Endometrium (tissue), 2 donors: ENCODE data around the gene AGXT.

Experiments
- FAIRE-seq: peaks from 2 replicates; lab custom pipeline; 2012; peaks lifted over from hg19 to GRCh38; lab: Jason Lieb, UNC
- donor health status: control.
- donor health status: control.

AGXT gene

GRCh38 chr2:240899468-240899865, 30.8 kb downstream of the AGXT start:
- no peak for FAIRE-seq

- no peak for FAIRE-seq
Measured at GRCh38 chr2:240900141-240900860, 31.7 kb downstream of the AGXT start.

- no peak for FAIRE-seq
Measured at GRCh38 chr2:240901986-240902614, 33.5 kb downstream of the AGXT start.

- no peak for FAIRE-seq
Measured at GRCh38 chr2:240902615-240903041, 34.0 kb downstream of the AGXT start.

- no peak for FAIRE-seq
Measured at GRCh38 chr2:240903191-240904060, 34.8 kb downstream of the AGXT start.

- no peak for FAIRE-seq
Measured at GRCh38 chr2:240904216-240905175, 35.9 kb downstream of the AGXT start.

GRCh38 chr2:240905176-240905781, 36.7 kb downstream of the AGXT start:
- FAIRE-seq = no peak

GRCh38 chr2:240906141-240906910, 37.7 kb downstream of the AGXT start, which contains the start of gene CROCC2:
Gene CROCC2, plus strand, starts transcription at chr2:240906336. Its CDS starts 178 bp downstream, at chr2:240906514.
- no peak for FAIRE-seq

GRCh38 chr2:240906911-240907590, 38.4 kb downstream of the AGXT start:
- FAIRE-seq = no peak

- FAIRE-seq = no peak
Measured at GRCh38 chr2:240909216-240909974, 40.8 kb downstream of the AGXT start.

GRCh38 chr2:240911641-240912265, 43.1 kb downstream of the AGXT start:
- no peak for FAIRE-seq

- FAIRE-seq = no peak
Measured at GRCh38 chr2:240912878-240913809, 44.5 kb downstream of the AGXT start.

GRCh38 chr2:240913810-240914644, 45.4 kb downstream of the AGXT start:
- no peak for FAIRE-seq

GRCh38 chr2:240914645-240915525, 46.3 kb downstream of the AGXT start:
- FAIRE-seq = no peak
